Measurements from ENCODE around the gene MPND.
"Not testable (repeated sequence)": the region's sequence is repeated elsewhere in the genome, so short reads cannot be mapped to it uniquely, and the experiment has no call there.

The MPND gene

DNA sequence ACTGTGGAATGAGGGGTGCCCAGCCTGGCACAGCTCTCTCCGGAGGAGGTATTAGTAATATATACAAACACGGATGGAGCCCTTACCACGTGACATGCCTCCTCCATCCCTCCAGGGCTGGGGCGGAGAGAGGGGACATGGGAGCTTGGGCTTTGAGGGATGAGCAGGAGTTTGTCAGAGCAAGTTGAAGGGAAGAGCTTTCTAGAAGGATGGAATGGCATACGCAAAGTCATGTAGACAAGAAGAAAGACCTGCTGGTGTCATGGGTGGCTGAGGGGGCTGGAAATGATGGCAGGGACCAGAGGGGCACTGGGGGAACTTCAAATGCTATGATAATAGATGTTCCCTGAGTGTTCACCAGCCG is 2.6 kb downstream of the MPND start:
- DNase-seq: no peak

DNA sequence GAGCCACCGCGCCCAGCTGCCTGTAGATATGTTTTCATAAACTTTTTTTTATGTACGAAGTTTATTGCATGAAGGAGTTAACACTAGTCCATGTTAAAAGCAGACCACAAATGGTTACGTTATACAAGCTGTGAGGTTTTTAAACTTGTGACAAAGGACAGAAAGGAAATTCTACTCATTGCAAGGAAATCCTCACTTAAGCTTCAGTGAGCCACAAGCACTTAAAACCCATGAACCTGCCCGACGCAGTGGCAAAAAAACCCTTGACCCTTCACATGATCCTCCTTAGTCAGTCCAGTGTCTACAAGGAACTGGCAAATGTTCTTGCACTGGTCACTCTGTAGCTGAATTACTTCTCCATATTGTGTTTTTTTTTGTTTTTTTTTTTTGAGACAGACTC is 4.2 kb downstream of the MPND start:
- no peak for DNase-seq

DNA sequence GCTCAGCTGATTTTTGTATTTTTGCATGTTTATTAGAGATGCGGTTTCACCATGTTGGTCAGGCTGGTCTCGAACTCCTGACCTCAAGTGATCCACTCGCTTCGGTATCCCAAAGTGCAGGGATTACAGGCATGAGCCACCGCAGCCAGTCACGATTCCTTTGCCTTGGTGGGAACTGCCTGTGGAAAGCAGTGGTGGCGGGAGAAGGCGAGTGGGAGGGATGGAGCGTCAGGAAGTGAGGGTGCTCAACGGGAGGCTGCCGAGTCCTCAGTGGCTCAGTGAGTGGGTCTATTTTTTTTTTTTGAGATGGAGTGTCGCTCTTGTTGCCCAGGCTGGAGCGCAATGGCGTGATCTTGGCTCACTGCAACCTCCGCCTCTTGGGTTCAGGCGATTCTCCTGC is 5.9 kb downstream of the MPND start:
- DNase-seq: not testable (repeated sequence)

DNA sequence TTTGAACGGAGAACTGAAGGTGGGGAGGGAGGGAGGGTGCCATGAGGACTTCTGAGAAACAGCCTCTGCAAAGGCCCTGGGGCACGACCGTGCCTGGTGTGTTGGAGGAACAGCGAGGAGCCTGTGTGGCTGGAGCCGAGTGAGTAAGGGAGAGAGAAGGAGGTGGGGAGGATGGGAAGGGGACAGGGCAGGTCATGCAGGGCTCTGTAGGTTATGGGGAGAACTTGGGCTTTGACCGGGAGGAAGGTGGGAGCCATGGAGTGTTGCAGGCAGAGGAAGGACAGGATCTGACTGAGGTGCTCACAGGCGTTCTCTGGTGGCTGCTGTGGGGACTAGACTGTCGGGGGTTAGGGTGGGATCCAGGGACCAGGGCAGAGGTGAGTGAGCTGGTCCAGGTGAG is 6.7 kb downstream of the MPND start:
- no peak for DNase-seq

DNA sequence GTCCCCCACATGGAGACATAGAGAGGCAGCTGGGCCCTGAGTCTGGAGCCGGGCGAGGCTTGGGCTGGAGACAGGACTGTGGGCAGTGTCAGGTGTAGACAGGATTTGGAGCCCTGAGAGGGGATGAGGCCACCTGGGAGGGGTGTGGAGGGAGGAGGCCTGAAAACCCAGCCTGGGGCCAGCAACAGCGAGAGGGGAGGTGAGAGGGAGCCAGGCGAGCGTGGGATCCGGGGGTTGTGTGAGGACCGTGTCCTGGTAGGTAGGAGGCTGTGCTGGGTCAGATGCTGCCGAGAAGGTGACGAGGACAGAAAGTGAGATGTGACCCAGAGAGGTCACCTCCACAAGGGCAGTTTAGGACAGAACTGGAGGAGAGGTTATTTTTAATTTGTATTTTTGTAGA is 7.4 kb downstream of the MPND start:
- DNase-seq: no peak

DNA sequence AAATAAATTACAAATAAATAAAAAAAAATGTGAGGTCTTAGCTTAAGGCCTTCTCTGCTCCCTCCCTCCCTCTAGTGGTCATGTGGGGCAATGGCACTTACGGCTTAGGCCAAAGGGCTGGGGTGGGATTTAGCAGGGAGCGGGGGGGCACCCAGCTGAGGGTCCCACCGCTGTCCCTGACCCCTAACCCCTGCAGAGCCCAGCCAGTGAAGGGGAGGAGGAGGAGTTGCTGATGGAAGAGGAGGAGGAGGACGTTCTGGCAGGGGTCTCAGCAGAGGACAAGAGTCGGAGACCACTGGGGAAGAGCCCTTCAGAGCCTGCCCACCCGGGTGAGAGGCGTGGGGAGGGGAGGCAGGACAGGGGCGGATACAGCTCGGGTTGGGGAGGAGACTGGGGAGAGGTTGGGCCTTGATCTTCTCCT is 9.3 kb downstream of the MPND start:
- peak in 3 of 56 donors; percentile 23 to 46 (median 29) for DNase-seq

DNA sequence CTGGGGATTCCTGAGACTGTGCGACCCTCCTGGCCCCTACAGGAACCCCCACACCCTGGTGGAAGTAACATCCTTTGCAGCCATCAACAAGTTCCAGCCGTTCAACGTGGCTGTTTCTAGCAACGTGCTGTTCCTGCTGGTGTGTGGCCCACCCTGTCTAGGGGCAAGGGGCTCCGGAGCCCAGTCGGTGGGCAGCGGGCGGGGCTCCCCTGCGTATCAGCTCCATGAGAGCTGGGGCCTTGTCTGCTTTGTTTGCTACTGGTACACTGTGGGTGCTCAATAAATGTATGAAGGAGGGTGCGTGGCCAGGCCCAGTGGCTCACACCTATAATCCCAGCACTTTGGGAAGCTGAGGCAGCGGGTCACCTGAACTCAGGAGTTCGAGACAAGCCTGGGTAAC is 10.9 kb downstream of the MPND start:
- no peak for DNase-seq

DNA sequence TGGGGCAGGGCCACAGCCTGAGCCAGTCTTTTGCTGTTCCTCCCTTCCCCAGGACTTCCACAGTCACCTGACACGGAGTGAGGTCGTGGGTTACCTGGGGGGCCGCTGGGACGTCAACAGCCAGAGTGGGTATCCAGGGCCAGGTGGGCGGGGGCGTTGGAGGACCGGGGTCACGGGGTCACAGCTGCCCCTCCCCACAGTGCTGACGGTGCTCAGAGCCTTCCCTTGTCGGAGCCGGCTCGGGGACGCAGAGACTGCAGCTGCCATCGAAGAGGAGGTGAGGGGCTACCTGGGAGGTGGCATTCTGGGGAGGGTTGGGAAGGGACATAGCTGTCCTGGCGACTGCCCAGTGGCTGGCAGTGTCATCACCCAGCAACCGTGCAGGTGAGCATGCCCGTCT is 11.5 kb downstream of the MPND start:
- no peak for DNase-seq

DNA sequence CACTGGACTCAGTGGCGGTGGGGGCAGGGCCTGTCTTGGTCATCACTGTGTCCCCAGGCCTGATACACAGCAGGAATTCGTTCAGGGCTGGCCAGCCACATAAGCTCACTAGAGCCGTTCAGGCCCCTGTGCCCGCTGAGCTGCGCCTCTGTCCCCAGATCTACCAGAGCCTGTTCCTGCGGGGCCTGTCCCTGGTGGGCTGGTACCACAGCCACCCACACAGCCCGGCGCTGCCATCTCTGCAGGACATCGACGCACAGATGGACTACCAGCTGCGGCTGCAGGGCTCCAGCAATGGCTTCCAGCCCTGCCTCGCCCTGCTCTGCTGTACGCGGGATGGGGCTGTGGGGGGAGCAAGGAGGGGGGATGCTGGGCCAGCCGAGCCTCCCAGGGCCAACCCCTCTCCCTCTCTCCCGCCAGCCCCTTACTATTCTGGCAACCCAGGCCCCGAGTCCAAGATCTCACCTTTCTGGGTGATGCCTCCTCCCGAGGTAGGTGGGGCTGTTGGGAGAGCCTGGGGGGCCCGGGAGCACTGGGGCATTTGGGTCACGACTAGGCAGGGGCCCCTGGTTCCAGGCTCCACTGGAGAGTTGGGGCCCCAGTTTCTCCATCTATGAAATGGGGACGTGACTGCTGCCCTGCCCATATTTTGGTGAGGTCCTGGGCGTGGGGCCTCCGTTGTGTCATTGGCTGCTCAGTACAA is 13.9 kb downstream of the MPND start:
- DNase-seq: peak in 1 of 56 donors; percentile 33

DNA sequence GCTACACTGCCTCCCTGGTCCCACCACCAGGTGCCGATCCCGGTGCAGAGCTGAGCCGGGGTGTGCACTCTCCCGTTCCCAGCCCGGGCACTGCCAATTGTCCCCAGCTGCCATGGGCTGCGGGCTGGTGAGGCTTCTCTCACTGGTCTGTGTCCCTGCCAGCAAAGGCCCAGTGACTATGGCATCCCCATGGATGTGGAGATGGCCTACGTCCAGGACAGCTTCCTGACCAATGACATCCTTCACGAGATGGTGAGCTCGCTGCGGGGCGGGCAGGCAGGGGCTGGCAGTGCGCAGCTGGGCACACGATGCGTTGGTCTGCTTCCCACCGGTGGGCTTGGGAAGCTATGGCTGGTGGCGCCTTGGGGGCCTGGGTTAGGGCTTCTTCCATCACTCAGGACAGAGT is 14.6 kb downstream of the MPND start:
- peak in 1 of 56 donors; percentile 16 for DNase-seq

DNA sequence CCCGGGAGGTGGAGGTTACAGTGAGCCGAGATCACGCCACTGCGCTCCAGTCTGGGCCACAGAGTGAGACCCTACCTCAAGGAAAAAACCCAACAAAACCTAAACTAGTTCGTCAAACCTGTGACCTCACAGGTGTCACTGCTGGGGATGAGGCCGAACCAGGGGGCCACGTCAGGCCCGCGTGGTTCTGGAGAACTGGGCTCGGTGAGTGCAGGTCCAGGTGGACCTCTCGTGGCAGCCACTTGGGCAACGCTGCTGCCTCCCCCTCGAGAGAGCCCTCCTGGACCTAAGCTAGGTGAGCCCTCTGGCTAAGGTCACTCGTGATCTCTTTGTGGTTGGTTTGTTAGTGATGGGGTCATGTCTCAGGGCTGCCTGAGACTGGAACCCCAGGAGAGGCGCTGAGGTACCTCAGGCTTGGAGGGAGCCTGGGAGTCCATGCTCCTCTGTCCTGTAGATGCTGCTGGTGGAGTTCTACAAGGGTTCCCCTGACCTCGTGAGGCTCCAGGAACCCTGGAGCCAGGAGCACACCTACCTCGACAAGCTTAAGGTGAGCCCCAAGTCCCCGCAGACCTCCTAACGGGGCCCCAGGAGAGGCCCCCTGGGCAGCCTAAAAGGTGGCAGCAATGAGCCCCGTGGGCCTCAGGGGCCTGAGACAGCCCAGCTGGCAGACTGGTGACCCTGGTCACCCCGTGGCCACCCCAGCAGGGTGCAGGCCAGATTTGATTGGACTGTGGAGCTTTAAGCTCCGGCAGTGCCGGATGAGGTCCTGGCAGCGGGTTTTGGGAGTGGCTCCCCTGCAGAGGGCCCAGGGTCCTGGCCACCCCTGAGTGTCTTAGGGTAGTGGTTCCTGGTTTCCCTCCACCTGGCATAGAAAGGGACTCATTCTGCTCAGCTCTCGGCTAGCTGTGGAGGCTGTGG is 15.6 kb downstream of the MPND start:
- no peak for DNase-seq

DNA sequence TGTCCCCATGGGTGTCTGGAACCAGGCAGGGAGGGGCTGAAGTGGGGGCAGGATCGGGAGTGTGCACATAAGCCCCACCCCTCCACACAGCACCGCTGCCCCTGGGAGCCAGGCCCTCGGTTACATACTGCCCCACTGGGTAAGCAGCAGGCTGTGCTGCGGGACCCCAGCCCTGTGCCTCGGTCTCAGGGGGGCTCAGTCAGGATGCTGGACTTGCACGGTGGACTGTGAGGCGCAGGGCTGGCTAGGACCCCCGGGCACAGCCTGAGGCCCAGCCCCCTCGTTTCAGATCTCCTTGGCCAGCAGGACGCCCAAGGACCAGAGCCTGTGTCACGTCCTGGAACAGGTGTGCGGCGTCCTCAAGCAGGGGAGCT is 16.3 kb downstream of the MPND start:
- DNase-seq: no peak

DNA sequence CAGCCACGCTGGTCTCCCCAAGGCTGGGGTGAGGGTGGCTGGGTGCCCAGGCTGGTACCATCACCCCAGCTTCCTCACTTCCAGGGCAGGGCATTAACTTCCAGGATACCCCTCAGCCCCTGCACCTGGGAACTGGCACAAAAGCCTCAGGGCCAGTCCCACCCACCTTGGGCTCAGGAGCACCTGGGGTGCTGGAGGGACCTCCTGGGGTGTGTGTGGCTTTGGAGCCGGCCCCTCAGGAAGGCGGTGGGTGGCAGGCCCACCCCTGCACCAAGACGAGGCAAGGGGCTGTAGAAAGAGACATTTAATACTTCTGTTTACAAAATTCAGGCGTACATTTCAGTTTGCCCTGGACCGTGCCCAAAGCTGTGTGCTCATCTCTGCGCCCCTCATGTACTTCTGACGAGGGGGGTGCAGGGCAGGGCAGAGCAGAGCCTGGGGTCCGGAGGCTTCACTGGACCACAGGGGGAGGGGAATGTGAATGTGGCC is 16.8 kb downstream of the MPND start:
- no peak for DNase-seq

DNA sequence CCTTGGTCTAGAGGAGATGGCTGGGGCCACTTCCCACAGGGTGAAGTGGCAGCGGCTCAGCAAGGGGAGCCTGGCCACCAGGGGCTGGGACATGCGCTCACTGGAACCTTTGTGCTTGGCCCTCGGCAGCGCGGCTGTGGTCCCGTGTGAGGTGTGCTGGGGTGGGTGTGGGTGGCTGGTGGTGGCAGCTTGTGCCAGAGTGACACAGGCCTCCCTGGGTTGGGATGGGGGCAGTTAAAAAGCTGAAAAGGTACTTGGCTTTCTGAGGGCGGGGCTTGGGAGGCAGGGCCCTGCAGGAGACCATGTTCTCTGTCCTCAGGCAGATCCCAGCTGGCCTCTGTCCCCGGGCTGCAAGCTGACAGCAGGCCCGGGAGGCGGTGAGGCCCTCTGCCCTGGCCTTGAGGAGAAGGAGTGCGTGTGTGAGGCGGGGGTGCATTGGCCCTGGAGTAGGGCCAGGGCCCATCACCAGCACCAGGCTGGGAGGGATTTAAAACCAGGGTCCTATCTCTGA is 17.3 kb downstream of the MPND start:
- DNase-seq: no peak

DNA sequence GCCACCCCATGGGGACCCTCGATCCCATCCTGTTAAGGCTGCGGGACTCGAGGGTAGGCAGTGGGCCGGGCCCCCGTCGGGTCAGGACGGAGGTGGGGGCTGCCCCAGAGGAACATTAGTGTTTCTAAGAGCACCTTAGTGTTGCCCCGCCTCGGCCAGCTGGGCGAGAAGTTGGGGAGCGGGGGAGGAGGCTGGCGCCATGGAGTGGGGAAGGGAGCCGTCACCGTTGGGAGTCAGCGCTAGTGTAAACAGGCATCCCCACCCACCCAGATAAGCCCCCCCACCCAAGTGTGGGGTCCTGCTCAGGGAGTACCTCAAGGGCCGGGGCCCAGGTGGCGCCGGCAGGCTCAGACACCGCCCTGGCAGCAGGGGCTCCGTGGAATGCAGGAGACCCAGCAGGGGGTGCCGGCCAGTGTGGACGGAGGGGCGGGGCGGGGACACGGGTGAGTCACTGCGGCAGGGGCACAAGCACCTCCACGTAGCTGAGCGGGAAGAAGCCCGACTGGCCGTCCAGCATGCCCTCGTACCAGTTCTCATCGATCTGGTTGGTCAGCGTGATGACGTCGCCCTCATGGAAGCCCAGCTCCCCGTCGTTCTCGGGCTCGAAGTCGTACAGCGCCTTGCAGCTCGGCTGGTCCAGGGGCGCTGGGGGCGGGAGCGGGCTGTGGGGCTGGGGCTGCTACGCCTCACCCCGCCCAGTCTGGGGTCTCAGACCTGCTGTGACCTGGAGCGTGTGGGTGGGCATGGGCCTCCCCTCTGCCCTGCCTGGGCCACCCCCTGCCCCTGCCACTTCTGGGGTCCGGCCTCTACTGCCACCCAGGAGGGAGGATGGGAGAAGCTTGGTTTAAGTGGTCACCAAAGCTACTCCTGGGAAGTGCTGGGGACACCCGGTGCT is 18.0 kb downstream of the MPND start:
- DNase-seq: no peak

DNA sequence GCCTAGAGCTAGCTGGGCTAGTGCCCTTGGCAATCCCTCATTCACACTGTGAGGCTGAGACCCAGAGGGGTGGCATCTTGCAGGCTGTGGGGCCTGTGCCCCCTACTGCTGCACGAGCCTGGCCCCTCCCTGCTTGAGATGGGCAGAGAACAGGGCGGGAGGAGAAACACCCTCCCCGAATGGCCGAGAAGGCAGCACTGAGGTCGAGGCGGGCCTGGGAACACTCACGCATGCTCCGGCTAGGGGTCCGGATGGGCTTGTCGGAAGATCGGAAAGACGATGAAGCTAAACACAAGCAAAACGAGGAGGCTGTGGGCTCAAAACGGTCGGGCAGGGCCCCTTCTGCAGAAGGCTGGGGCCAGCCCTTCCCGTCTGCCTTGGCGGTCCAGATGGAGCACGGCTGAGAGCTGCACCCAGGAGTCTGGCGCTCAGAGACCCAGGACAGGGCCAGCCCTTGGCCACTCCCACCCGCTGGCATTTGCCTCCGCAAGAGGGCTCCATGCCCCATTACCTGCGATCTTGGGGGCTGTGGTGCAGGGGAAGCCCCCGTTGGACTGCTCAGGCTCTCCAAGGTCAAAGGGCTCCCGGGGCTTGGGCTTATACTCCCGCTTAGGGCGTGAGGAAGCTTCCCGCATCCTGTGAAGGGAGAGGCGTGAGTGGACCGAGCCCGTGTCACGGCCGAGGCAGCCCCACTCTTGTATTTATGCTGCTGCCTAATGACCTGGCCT is 18.9 kb downstream of the MPND start:
- no peak for DNase-seq

DNA sequence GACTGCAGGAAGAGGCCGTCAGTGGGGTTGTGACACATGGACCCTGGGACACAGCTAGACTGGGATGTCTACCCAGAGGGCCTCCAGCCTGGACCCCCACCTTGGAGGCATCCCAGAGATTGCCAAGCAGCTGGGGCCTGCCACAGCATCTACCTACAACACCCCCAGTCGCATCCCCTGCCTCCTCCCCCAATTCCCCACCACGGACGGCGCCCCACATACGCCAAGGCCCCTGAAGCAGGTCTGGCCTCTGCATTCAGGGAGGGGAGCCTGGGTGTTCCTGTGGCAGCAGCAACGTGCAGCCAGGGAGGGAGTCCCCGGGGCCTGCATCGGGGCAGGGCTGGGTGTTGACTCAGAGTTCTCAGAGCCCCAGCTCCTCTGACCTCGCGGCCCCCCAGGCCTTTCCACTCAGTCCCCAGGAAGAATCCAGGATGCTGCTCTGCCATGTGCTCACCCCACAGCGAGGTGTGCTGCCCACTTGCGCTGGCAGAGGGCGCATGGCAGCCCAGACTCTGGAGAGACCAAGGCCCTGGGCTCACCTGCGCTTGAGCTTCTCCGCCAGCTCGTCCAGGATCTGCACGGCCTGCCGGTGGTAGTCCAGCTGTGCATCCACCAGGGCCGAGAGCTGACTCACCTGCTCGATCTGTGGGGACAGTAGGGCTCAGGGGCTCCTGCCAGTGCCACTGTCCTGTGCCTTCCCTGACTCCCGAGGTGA is 19.6 kb downstream of the MPND start:
- DNase-seq: no peak

DNA sequence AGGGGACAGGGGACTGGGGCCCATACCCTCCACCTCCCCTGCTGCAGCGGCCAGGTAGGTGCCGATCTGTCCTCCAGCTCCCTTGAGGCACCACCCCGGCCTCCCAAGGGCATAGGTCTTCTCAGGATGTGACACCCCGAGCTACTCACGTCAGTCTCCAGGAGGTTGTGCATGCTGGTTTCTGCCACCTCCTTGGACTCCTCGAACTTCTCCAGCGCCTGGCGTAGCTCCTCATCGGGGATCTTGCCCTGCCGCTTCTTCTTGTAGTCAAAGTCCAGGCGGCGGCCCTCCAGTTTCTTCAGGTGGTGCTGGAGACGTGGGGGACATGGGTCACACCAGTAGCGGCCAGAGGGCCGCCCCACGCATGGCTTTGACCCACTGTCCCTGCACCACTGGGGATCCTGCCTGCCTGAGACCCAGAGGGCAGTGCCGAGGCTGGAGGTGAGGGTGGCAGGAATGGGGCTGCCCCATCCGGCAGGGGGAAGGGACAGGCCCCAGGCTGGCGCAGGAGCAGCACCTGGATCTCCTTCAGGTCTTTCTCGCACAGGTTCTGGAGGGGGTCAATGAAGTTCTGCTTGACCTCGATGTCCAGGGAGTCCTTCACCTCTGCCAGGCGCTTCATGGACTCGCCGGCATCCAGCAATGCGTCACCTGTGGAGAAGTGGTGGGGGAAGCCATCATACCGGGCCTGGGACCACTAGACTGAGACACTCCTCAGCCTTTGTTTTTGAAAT is 20.4 kb downstream of the MPND start:
- DNase-seq: no peak

DNA sequence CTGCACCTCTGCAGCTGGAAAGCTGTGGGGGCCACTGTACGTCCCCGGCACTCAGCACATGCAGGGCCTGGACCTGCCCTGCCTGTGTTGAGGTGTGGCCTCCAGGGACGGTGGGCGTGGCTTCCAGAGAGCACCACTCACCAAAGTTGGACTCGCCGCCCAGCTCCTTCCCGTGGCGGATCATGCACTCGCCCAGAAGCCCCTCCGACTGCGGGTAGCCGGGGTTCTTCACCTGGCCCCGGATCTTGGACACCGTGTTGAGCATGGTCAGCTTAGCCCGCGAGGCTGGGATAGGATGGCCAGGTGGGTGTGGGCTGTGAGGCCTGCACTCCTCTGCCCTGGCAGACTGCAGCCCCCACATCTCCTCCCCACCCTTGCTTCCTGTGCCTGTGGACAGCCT is 22.0 kb downstream of the MPND start:
- DNase-seq: no peak

Measured in amygdala (tissue), 56 donors.